Calu3 (cell line): ENCODE results near the gene OPCML. TPM values are rescaled to one million over a fixed set of nuclear protein-coding genes. Genes with fewer than 3 reads are reported as not detected.

Experiments
- BruUV-seq: library from RNA; stranded (reverse); fragments of 400-500 nt; replicated peaks from 2 replicates; lab custom pipeline; 2021; lab: Mats Ljungman, UMichigan
- CTCF ChIA-PET: fragments of 300-600 bp; sonication (Branson Sonifier 250); formaldehyde crosslinking; loops from one replicate; lab custom pipeline; 2022; ENCODE audit warnings: antibody characterized with exemption; lab: Charles Lee
- DNase-seq: peaks from one replicate; pipeline ENCODE4 v3.0.0; 2022
- H3K27ac Mint-ChIP-seq: one replicate; pipeline ENCODE4 v1.8.0; 2022; ENCODE audit warnings: mixed read lengths; ENCODE audit not compliant: unreplicated experiment
- H3K27me3 Mint-ChIP-seq: one replicate; pipeline ENCODE4 v1.8.0; 2022; ENCODE audit warnings: mixed read lengths; ENCODE audit not compliant: unreplicated experiment
- H3K36me3 Mint-ChIP-seq: one replicate; pipeline ENCODE4 v1.8.0; 2022; ENCODE audit warnings: mild to moderate bottlenecking, moderate library complexity, mixed read lengths; ENCODE audit not compliant: insufficient read depth, unreplicated experiment
- H3K4me1 Mint-ChIP-seq: one replicate; pipeline ENCODE4 v1.8.0; 2022; ENCODE audit warnings: mild to moderate bottlenecking, low read depth, mixed read lengths; ENCODE audit not compliant: unreplicated experiment
- H3K4me3 Mint-ChIP-seq: one replicate; pipeline ENCODE4 v1.8.0; 2022; ENCODE audit warnings: mild to moderate bottlenecking, low read depth, moderate library complexity, mixed read lengths; ENCODE audit not compliant: unreplicated experiment
- H3K9me3 Mint-ChIP-seq: one replicate; pipeline ENCODE4 v1.8.0; 2022; ENCODE audit warnings: low read depth, mixed read lengths; ENCODE audit not compliant: unreplicated experiment
- intact Hi-C: fragments of 100-400 bp; cut with micrococcal nuclease; formaldehyde crosslinking; loops from one replicate; pipeline ENCODE4 v1.10.0; 2022; ENCODE audit not compliant: unreplicated experiment
- total RNA-seq: library from RNA; stranded (reverse); gene quantifications from 2 replicates; pipeline ENCODE4 v1.2.3, GENCODE V29; 2022
- TF ChIP-seq, protein P1 (sequence below): fragments of 200-600 bp; IDR thresholded peaks from one replicate; pipeline ENCODE4 v1.8.0; 2022; ENCODE audit warnings: antibody characterized with exemption; ENCODE audit not compliant: unreplicated experiment

OPCML gene
- total RNA-seq, 1 experiment from 2014 or later, result not detected

DNA sequence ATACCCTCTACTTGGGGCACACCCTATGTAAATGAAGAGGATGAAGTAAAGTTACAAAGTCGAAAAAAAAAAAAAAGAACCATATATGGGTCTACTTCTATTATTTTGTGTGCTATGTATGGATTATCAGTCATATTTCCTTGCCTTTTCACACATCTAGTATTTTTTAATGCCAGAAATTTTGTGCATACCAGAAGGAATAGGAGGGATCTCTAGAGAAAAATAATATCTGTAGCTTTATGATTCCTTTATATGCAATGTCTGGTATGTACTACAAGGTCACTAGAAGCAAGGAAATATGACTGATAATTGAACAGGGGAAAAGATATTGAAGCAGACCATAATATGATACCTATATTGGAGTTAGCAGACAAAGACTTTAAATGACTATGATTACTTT is 713.4 kb downstream of the OPCML start:
- TF ChIP-seq, protein P1, sequence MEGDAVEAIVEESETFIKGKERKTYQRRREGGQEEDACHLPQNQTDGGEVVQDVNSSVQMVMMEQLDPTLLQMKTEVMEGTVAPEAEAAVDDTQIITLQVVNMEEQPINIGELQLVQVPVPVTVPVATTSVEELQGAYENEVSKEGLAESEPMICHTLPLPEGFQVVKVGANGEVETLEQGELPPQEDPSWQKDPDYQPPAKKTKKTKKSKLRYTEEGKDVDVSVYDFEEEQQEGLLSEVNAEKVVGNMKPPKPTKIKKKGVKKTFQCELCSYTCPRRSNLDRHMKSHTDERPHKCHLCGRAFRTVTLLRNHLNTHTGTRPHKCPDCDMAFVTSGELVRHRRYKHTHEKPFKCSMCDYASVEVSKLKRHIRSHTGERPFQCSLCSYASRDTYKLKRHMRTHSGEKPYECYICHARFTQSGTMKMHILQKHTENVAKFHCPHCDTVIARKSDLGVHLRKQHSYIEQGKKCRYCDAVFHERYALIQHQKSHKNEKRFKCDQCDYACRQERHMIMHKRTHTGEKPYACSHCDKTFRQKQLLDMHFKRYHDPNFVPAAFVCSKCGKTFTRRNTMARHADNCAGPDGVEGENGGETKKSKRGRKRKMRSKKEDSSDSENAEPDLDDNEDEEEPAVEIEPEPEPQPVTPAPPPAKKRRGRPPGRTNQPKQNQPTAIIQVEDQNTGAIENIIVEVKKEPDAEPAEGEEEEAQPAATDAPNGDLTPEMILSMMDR, result no peak
- intact Hi-C loops, result no loop called here
- Mint-ChIP-seq H3K4me3 (no peak overlapping the region), H3K9me3 (peaks cover 14% of the 10 kb centered on the region), H3K27ac (no peak overlapping the region), H3K27me3 (no peaks in the 10 kb centered on the region), H3K36me3 (no peaks in the 10 kb centered on the region), H3K4me1 (no peaks in the 10 kb centered on the region)
- CTCF ChIA-PET, result interaction anchor here (0.7 kb wide), 1 partner anchor 358 kb away, joined by 4 read pairs; no protein-coding TSS in a partner anchor
- DNase-seq, result no peak
- no TSS peak for BruUV-seq

- Mint-ChIP-seq H3K4me1 (no peaks in the 10 kb centered on the region), H3K27ac (no peak overlapping the region), H3K9me3 (peaks cover 18% of the 10 kb centered on the region), H3K36me3 (no peaks in the 10 kb centered on the region), H3K4me3 (no peak overlapping the region), H3K27me3 (no peaks in the 10 kb centered on the region)
- BruUV-seq, result no TSS peak
- CTCF ChIA-PET, result no interaction called here
- TF ChIP-seq, protein P1, result no peak
- no peak for DNase-seq
- intact Hi-C loops, result no loop called here
Observed at GRCh38 chr11:132817387-132817786, 714.9 kb downstream of the OPCML start.

GRCh38 chr11:132814410-132814809 is 717.9 kb downstream of the OPCML start:
- Mint-ChIP-seq H3K4me1 (no peaks in the 10 kb centered on the region), H3K27ac (no peak overlapping the region), H3K4me3 (no peak overlapping the region), H3K9me3 (peaks cover 23% of the 10 kb centered on the region), H3K36me3 (no peaks in the 10 kb centered on the region), H3K27me3 (no peaks in the 10 kb centered on the region)
- CTCF ChIA-PET, result no interaction called here
- no TSS peak for BruUV-seq
- TF ChIP-seq, protein P1, result no peak
- intact Hi-C loops, result no loop called here
- DNase-seq, result no peak

GRCh38 chr11:132811649-132812048 is 720.7 kb downstream of the OPCML start:
- BruUV-seq, result no TSS peak
- intact Hi-C loops, result no loop called here
- TF ChIP-seq, protein P1, result no peak
- no peaks in the 10 kb centered on the region for H3K36me3 Mint-ChIP-seq
- no peak for DNase-seq
- no peaks in the 10 kb centered on the region for H3K4me1 Mint-ChIP-seq
- CTCF ChIA-PET, result no interaction called here
- H3K27me3 Mint-ChIP-seq, result no peaks in the 10 kb centered on the region
- no peak overlapping the region for H3K4me3 Mint-ChIP-seq
- peaks cover 19% of the 10 kb centered on the region for H3K9me3 Mint-ChIP-seq
- no peak overlapping the region for H3K27ac Mint-ChIP-seq
